Hematopoietic multipotent progenitor cell treated with erythropoietin and hydrocortisone succinate and interleukin-3 and kit ligand, for 6 days (in vitro differentiated cells): Measurements from ENCODE around the gene KIF21B.
"Not testable (repeated sequence)": the region's sequence is repeated elsewhere in the genome, so short reads cannot be mapped to it uniquely, and the experiment has no call there.

ENCODE experiments used
- DNase-seq: peaks from one replicate; pipeline ENCODE4 v3.0.0-alpha.2; 2015

The KIF21B gene

GRCh38 chr1:200931776-200932175, 91.7 kb downstream of the KIF21B start:
- DNase-seq: no peak

GRCh38 chr1:200930285-200930684, 93.2 kb downstream of the KIF21B start:
- not testable (repeated sequence) for DNase-seq

GRCh38 chr1:200929530-200930278, 93.8 kb downstream of the KIF21B start:
- peak; percentile 15 for DNase-seq

- DNase-seq: peak; percentile 33
Measured at GRCh38 chr1:200925831-200926230, 97.7 kb downstream of the KIF21B start.

GRCh38 chr1:200923601-200924000, 99.9 kb downstream of the KIF21B start:
- no peak for DNase-seq

GRCh38 chr1:200922406-200922805, 101.1 kb downstream of the KIF21B start:
- no peak for DNase-seq

GRCh38 chr1:200921571-200922110, 101.9 kb downstream of the KIF21B start:
- no peak for DNase-seq
